ENCODE results near the gene TEX53. TPM values are rescaled to one million over a fixed set of nuclear protein-coding genes. Genes with fewer than 3 reads are reported as not detected.

TEX53 gene
- total RNA-seq, 2 donors from 2014 or later: not detected

DNA sequence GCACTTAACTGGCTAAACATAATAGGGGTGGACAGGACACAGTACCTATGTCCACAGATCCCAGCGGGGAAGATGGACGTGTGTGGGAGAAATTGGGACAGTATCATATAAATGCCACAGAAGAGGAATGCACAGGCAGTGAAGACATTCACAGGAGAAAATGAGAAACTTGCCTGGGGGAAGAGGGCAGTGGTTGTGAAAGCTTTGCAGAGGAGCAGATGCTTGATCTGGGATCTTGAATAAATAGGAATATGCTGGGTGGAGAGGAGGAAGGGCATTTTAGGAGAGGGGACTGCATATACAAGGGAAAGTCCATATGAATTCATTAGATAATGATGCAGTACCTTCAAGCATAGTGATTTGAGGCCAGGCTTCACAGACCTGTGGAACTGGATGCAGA lies 32.9 kb downstream of the TEX53 start:
- Mint-ChIP-seq H3K4me3 (no peak overlapping the region), H3K27ac (no peak overlapping the region), H3K9me3 (no peaks in the 10 kb centered on the region), H3K27me3 (ENCODE audit: insufficient read depth) (no peaks in the 10 kb centered on the region), H3K4me1 (no peaks in the 10 kb centered on the region), H3K36me3 (ENCODE audit: low read depth) (peaks cover 37% of the 10 kb centered on the region)
- DNase-seq: no peak
- no peaks in the 10 kb centered on the region for H3K9me3 ChIP-seq (ENCODE audit: control insufficient read depth, low read length)
- no peak for TF ChIP-seq CTCF (conservative IDR thresholded peaks at IDR 0.05)
- peaks cover 16% of the 10 kb centered on the region for H3K36me3 ChIP-seq (ENCODE audit: control insufficient read depth, insufficient read depth, low read length)
- no peaks in the 10 kb centered on the region for H3K27me3 ChIP-seq (ENCODE audit: control insufficient read depth, insufficient read depth, low read length, poor library complexity, severe bottlenecking)
- H3K4me1 ChIP-seq (ENCODE audit: control insufficient read depth, insufficient read depth, low read length): no peaks in the 10 kb centered on the region
- no peak overlapping the region for H3K27ac ChIP-seq (ENCODE audit: low read depth, low read length)
- no peak overlapping the region for H3K9ac ChIP-seq (ENCODE audit: extremely low read depth, low read length, poor library complexity, severe bottlenecking)
- no peak overlapping the region for H3K4me3 ChIP-seq (ENCODE audit: low read length)
- 95 to 100% methylated on average over 2 of the region's 2 CpGs for WGBS, 2 experiments (ENCODE audit: insufficient coverage in 1 of 2, insufficient read length in 1 of 2)

- Histone ChIP-seq H3K4me1 (ENCODE audit: control insufficient read depth, insufficient read depth, low read length) (no peaks in the 10 kb centered on the region), H3K4me3 (ENCODE audit: low read length) (no peak overlapping the region), H3K27ac (ENCODE audit: low read depth, low read length) (no peak overlapping the region), H3K9me3 (ENCODE audit: control insufficient read depth, low read length) (no peaks in the 10 kb centered on the region), H3K27me3 (ENCODE audit: control insufficient read depth, insufficient read depth, low read length, poor library complexity, severe bottlenecking) (no peaks in the 10 kb centered on the region), H3K36me3 (ENCODE audit: control insufficient read depth, insufficient read depth, low read length) (peaks cover 6% of the 10 kb centered on the region), H3K9ac (ENCODE audit: extremely low read depth, low read length, poor library complexity, severe bottlenecking) (no peak overlapping the region)
- Mint-ChIP-seq H3K27ac (peak overlapping the region; percentile 39), H3K4me3 (no peak overlapping the region), H3K36me3 (ENCODE audit: low read depth) (peaks cover 44% of the 10 kb centered on the region), H3K9me3 (no peaks in the 10 kb centered on the region), H3K4me1 (no peaks in the 10 kb centered on the region), H3K27me3 (ENCODE audit: insufficient read depth) (no peaks in the 10 kb centered on the region)
- TF ChIP-seq CTCF (conservative IDR thresholded peaks at IDR 0.05): no peak
- WGBS, 2 experiments (ENCODE audit: insufficient coverage in 1 of 2, insufficient read length in 1 of 2): 93 to 100% methylated on average over 2 of the region's 2 CpGs
- DNase-seq: no peak
These were observed 35.5 kb downstream of the TEX53 start for GRCh38 chr9:114621975-114622609.

- Mint-ChIP-seq H3K9me3 (no peaks in the 10 kb centered on the region), H3K27me3 (ENCODE audit: insufficient read depth) (no peaks in the 10 kb centered on the region), H3K36me3 (ENCODE audit: low read depth) (peaks cover 41% of the 10 kb centered on the region), H3K4me1 (no peaks in the 10 kb centered on the region), H3K27ac (no peak overlapping the region), H3K4me3 (no peak overlapping the region)
- Histone ChIP-seq H3K9ac (ENCODE audit: extremely low read depth, low read length, poor library complexity, severe bottlenecking) (no peak overlapping the region), H3K9me3 (ENCODE audit: control insufficient read depth, low read length) (no peaks in the 10 kb centered on the region), H3K36me3 (ENCODE audit: control insufficient read depth, insufficient read depth, low read length) (peaks cover 6% of the 10 kb centered on the region), H3K27ac (ENCODE audit: low read depth, low read length) (no peak overlapping the region), H3K4me3 (ENCODE audit: low read length) (no peak overlapping the region), H3K4me1 (ENCODE audit: control insufficient read depth, insufficient read depth, low read length) (no peaks in the 10 kb centered on the region), H3K27me3 (ENCODE audit: control insufficient read depth, insufficient read depth, low read length, poor library complexity, severe bottlenecking) (no peaks in the 10 kb centered on the region)
- no peak for TF ChIP-seq CTCF (conservative IDR thresholded peaks at IDR 0.05)
- DNase-seq: no peak
- 91 to 98% methylated on average over 6 to 7 of the region's 7 CpGs for WGBS, 2 experiments (ENCODE audit: insufficient coverage in 1 of 2, insufficient read length in 1 of 2)
These were observed 36.0 kb downstream of the TEX53 start for GRCh38 chr9:114621561-114621960.
